ENCODE data around the gene SHC4.

SHC4 gene

GRCh38 chr15:48796930-48797329 lies 166.8 kb downstream of the SHC4 start:
- DNase-seq (ENCODE audit: low read depth): peak; percentile 86

GRCh38 chr15:48796521-48796920 lies 167.2 kb downstream of the SHC4 start:
- DNase-seq (ENCODE audit: low read depth): no peak

GRCh38 chr15:48795901-48796300 lies 167.8 kb downstream of the SHC4 start:
- DNase-seq (ENCODE audit: low read depth): no peak

- DNase-seq (ENCODE audit: low read depth): peak; percentile 40
These were observed 169.0 kb downstream of the SHC4 start for GRCh38 chr15:48794697-48795134.

- no peak for DNase-seq (ENCODE audit: low read depth)
These were observed 171.3 kb downstream of the SHC4 start for GRCh38 chr15:48792408-48792807.

- peak; percentile 46 for DNase-seq (ENCODE audit: low read depth)
These were observed 173.1 kb downstream of the SHC4 start for GRCh38 chr15:48790466-48791115.

GRCh38 chr15:48785712-48786111 lies 178.0 kb downstream of the SHC4 start:
- no peak for DNase-seq (ENCODE audit: low read depth)

GRCh38 chr15:48785195-48785594 lies 178.5 kb downstream of the SHC4 start:
- no peak for DNase-seq (ENCODE audit: low read depth)

- no peak for DNase-seq (ENCODE audit: low read depth)
These were observed 179.0 kb downstream of the SHC4 start for GRCh38 chr15:48784756-48785155.

- no peak for DNase-seq (ENCODE audit: low read depth)
These were observed 180.8 kb downstream of the SHC4 start for GRCh38 chr15:48782911-48783310.

GRCh38 chr15:48781481-48782081 lies 182.1 kb downstream of the SHC4 start:
- DNase-seq (ENCODE audit: low read depth): no peak

GRCh38 chr15:48781017-48781416 lies 182.7 kb downstream of the SHC4 start:
- DNase-seq (ENCODE audit: low read depth): peak; percentile 37

- DNase-seq (ENCODE audit: low read depth): no peak
These were observed 185.4 kb downstream of the SHC4 start for GRCh38 chr15:48778331-48778730.

- no peak for DNase-seq (ENCODE audit: low read depth)
These were observed 185.9 kb downstream of the SHC4 start for GRCh38 chr15:48777645-48778330.

GRCh38 chr15:48775546-48775945 lies 188.2 kb downstream of the SHC4 start:
- DNase-seq (ENCODE audit: low read depth): no peak

- peak; percentile 62 for DNase-seq (ENCODE audit: low read depth)
These were observed 189.2 kb downstream of the SHC4 start for GRCh38 chr15:48774484-48774883.

All from iris pigment epithelial cell (primary cell).